Osteocyte (in vitro differentiated cells): ENCODE results near the gene AKT2. TPM values are rescaled to one million over a fixed set of nuclear protein-coding genes. Genes with fewer than 3 reads are reported as not detected.

Experiments used
- DNase-seq: peaks from one replicate; pipeline ENCODE4 v3.0.0; 2021; ENCODE audit warnings: mixed read lengths; ENCODE audit not compliant: unreplicated experiment; ENCODE audit errors: extremely low spot score
- H3K27ac Mint-ChIP-seq: one replicate; pipeline ENCODE4 v1.8.0; 2021; ENCODE audit warnings: mild to moderate bottlenecking, mixed read lengths; ENCODE audit not compliant: unreplicated experiment
- H3K27me3 Mint-ChIP-seq: one replicate; pipeline ENCODE4 v1.8.0; 2021; ENCODE audit warnings: mixed read lengths; ENCODE audit not compliant: unreplicated experiment
- H3K36me3 Mint-ChIP-seq: one replicate; pipeline ENCODE4 v1.8.0; 2021; ENCODE audit warnings: mixed read lengths; ENCODE audit not compliant: unreplicated experiment
- H3K4me1 Mint-ChIP-seq: one replicate; pipeline ENCODE4 v1.8.0; 2021; ENCODE audit warnings: mixed read lengths; ENCODE audit not compliant: unreplicated experiment
- H3K4me3 Mint-ChIP-seq: one replicate; pipeline ENCODE4 v1.8.0; 2021; ENCODE audit warnings: mild to moderate bottlenecking, moderate library complexity, mixed read lengths; ENCODE audit not compliant: unreplicated experiment
- H3K9me3 Mint-ChIP-seq: one replicate; pipeline ENCODE4 v1.8.0; 2021; ENCODE audit warnings: mixed read lengths; ENCODE audit not compliant: unreplicated experiment
- total RNA-seq: library from RNA; stranded (reverse); gene quantifications from 2 replicates; pipeline ENCODE4 v1.2.1, GENCODE V29; 2021
- TF ChIP-seq, protein P1 (sequence below): fragments of 200-600 bp; sonication (generic); IDR thresholded peaks from 2 replicates; pipeline ENCODE4 v1.5.0; 2021; ENCODE audit warnings: antibody characterized with exemption, mild to moderate bottlenecking, moderate library complexity

Gene AKT2
- total RNA-seq, 1 donor from 2014 or later: 152 TPM

DNA sequence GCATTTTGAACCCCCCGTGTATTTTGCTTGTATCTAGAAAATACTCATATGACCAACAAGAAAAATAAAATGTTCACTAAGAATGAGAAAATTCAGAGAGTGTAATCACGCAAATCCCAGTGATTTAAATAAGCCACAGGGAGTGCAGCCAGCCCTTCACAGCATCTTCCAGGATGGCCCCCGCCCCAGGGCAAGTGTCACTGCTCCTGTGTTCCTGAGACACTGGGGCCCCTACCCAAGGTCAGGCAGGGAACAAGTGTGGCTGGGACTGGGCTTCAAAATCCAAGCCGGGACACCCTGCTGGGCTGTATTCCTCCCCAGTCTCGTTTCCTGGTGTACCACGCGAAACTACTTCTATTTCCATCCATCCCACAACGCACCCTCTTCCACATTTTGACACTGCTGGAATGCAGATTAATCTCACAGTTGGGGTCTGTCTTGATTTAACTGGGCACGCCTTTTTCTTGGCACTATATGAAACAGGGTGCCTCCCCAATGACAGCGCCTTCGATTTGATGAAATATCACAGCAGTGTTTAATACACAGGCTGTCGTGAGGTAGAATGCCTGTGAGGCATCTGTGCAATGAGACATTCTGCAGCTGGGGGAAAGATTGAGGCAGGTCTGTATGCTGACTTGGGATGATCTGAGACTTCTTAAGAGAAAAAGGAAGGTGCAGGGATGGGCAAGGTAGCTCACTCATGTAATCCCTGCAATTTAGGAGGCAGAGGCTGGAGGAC, 40.4 kb downstream of the AKT2 start:
- Mint-ChIP-seq H3K4me1 (peaks cover 23% of the 10 kb centered on the region), H3K27ac (no peak overlapping the region), H3K27me3 (no peaks in the 10 kb centered on the region), H3K9me3 (no peaks in the 10 kb centered on the region), H3K36me3 (peaks cover 20% of the 10 kb centered on the region), H3K4me3 (no peak overlapping the region)
- TF ChIP-seq, protein P1, sequence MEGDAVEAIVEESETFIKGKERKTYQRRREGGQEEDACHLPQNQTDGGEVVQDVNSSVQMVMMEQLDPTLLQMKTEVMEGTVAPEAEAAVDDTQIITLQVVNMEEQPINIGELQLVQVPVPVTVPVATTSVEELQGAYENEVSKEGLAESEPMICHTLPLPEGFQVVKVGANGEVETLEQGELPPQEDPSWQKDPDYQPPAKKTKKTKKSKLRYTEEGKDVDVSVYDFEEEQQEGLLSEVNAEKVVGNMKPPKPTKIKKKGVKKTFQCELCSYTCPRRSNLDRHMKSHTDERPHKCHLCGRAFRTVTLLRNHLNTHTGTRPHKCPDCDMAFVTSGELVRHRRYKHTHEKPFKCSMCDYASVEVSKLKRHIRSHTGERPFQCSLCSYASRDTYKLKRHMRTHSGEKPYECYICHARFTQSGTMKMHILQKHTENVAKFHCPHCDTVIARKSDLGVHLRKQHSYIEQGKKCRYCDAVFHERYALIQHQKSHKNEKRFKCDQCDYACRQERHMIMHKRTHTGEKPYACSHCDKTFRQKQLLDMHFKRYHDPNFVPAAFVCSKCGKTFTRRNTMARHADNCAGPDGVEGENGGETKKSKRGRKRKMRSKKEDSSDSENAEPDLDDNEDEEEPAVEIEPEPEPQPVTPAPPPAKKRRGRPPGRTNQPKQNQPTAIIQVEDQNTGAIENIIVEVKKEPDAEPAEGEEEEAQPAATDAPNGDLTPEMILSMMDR: no peak
- no peak for DNase-seq

DNA sequence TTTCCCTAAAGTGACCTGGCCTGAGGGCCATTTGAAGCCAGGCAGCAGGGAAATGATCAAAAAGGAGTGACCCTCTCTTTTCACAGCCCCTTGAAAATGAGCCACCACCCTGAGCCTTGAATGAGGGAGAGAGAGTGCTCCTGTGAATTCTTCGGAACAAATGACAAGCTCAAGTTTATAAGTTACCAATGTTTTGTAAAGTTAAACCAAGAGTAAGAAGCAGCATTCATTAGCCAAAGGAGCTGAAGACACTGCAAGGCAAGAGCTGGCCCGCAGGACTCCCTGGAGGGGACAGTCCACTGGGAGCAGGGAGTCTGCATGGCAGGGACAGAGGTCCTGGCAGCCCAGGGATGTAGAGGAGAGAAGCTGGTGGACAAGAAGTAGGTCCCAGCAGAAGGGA, 42.0 kb downstream of the AKT2 start:
- peak overlapping the region; percentile 0 for H3K27ac Mint-ChIP-seq
- no peaks in the 10 kb centered on the region for H3K27me3 Mint-ChIP-seq
- TF ChIP-seq, protein P1: no peak
- no peak overlapping the region for H3K4me3 Mint-ChIP-seq
- DNase-seq: no peak
- no peaks in the 10 kb centered on the region for H3K9me3 Mint-ChIP-seq
- peaks cover 27% of the 10 kb centered on the region for H3K36me3 Mint-ChIP-seq
- H3K4me1 Mint-ChIP-seq: peaks cover 21% of the 10 kb centered on the region

DNA sequence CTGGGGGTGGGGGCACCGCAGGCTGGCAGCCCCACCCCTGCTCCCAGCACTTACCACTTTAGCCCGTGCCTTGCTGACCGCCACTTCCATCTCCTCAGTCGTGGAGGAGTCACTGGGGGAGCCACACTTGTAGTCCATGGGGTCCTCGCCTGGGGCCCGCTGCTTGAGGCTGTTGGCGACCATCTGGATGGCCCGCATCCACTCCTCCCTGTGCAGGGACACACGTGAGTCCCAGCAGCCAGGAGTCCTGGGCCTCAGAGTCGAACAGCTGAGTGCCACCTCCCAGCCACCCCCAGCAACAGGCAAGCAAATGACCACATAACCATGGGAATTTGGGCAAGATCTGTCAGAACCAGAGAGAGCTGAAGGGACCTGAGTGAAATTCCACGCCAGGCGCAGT, 42.7 kb downstream of the AKT2 start:
- no peak overlapping the region for H3K27ac Mint-ChIP-seq
- no peak for DNase-seq
- H3K4me3 Mint-ChIP-seq: no peak overlapping the region
- H3K27me3 Mint-ChIP-seq: no peaks in the 10 kb centered on the region
- no peaks in the 10 kb centered on the region for H3K9me3 Mint-ChIP-seq
- H3K4me1 Mint-ChIP-seq: peaks cover 21% of the 10 kb centered on the region
- H3K36me3 Mint-ChIP-seq: peaks cover 28% of the 10 kb centered on the region
- TF ChIP-seq, protein P1: no peak

DNA sequence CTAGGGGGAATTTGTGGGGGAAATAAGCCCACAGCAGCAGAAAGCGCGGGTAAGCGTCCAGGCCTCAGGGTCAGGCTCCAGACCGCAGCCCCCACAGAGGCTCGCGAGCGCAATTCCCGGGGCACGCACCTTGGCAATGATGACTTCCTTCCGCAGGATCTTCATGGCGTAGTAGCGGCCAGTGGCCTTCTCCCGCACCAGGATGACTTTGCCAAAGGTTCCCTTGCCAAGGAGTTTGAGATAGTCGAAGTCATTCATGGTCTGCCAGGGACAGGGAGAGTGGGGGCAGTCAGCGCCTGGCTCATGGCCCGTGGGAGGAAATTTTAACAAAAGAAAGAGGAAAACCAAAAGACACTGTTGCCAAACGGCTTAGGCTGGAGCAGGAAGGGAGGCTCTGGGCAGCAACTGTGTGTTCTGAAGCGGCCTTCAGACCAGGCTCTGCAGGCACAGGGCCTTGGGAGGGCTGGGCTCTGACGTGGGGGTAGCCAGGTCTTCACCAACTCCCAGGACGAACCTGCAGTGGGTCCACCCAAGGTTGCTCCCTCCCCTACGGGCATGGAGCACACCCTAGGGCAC, 43.2 kb downstream of the AKT2 start:
- TF ChIP-seq, protein P1: no peak
- no peak overlapping the region for H3K27ac Mint-ChIP-seq
- no peak for DNase-seq
- no peak overlapping the region for H3K4me3 Mint-ChIP-seq
- peaks cover 21% of the 10 kb centered on the region for H3K4me1 Mint-ChIP-seq
- no peaks in the 10 kb centered on the region for H3K27me3 Mint-ChIP-seq
- no peaks in the 10 kb centered on the region for H3K9me3 Mint-ChIP-seq
- peaks cover 31% of the 10 kb centered on the region for H3K36me3 Mint-ChIP-seq

DNA sequence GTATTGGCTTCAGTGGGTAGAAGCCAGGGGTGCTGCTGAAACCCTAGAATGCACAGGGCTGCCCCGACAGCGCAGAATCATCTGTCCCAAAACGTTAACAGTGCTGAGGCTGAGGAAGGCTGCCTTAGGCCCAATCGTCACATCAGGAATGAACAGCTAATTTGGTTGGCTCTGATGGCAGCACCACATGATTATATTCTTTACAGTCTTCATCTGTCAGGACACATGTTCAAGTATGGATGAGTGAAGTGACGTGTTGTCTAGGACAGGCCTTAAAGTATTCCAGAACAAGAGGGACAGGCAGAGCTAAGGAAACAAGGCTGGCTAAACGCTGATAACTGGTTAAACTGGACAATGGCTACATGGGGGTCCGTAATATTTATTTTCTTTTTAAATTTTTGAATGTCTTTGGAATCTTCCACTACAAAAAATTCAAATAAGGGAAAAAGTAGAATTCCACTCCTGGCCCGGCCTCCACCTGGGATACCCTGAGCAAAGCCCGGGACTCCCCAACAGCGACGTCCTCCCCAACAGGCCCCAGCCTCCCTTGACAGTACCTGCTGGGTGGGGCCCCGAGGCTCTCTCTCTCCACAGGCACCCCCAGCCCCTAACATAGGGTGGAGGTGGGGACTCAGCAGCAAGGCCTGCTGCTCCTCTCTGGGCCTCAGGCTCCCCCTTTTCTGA, 43.9 kb downstream of the AKT2 start:
- peaks cover 35% of the 10 kb centered on the region for H3K36me3 Mint-ChIP-seq
- TF ChIP-seq, protein P1: no peak
- no peaks in the 10 kb centered on the region for H3K27me3 Mint-ChIP-seq
- no peaks in the 10 kb centered on the region for H3K9me3 Mint-ChIP-seq
- H3K4me1 Mint-ChIP-seq: peaks cover 18% of the 10 kb centered on the region
- no peak overlapping the region for H3K27ac Mint-ChIP-seq
- H3K4me3 Mint-ChIP-seq: no peak overlapping the region
- DNase-seq: no peak
